SHP77 (cell line): Measurements from ENCODE around the gene LUC7L3.
"Not testable (repeated sequence)": the region's sequence is repeated elsewhere in the genome, so short reads cannot be mapped to it uniquely, and the experiment has no call there.

Source experiments
- DNase-seq, 2 experiments: peaks; one replicate each; lab custom pipeline; 2025; lab: John Stamatoyannopoulos, UW

The LUC7L3 gene

GRCh38 chr17:50708050-50709000 lies 11.1 kb upstream of the LUC7L3 start:
- DNase-seq: peak in 1 of 2 experiments; percentile 22

- not testable (repeated sequence) for DNase-seq
These were observed 10.3 kb upstream of the LUC7L3 start for GRCh38 chr17:50709053-50709452.

- DNase-seq: no peak
These were observed 9.4 kb upstream of the LUC7L3 start for GRCh38 chr17:50710025-50710424.

GRCh38 chr17:50710650-50711049 lies 8.8 kb upstream of the LUC7L3 start:
- DNase-seq: no peak

- no peak for DNase-seq
These were observed 6.8 kb upstream of the LUC7L3 start for GRCh38 chr17:50712641-50713040.

- DNase-seq: no peak
These were observed 3.9 kb upstream of the LUC7L3 start for GRCh38 chr17:50715471-50715870.

- no peak for DNase-seq
These were observed 756 bp downstream of the LUC7L3 start for GRCh38 chr17:50719924-50720794.

- no peak for DNase-seq
These were observed 2.0 kb downstream of the LUC7L3 start for GRCh38 chr17:50721194-50722010.

- no peak for DNase-seq
These were observed 3.3 kb downstream of the LUC7L3 start for GRCh38 chr17:50722746-50723145.

- not testable (repeated sequence) for DNase-seq
These were observed 5.2 kb downstream of the LUC7L3 start for GRCh38 chr17:50724622-50725021.

- no peak for DNase-seq
These were observed 6.6 kb downstream of the LUC7L3 start for GRCh38 chr17:50725769-50726655.

- DNase-seq: no peak
These were observed 8.7 kb downstream of the LUC7L3 start for GRCh38 chr17:50728112-50728429.

GRCh38 chr17:50728881-50729765 lies 9.7 kb downstream of the LUC7L3 start:
- no peak for DNase-seq

GRCh38 chr17:50731575-50732460 lies 12.4 kb downstream of the LUC7L3 start:
- no peak for DNase-seq

- DNase-seq: no peak
These were observed 15.9 kb downstream of the LUC7L3 start for GRCh38 chr17:50735287-50735686.

- no peak for DNase-seq
These were observed 17.8 kb downstream of the LUC7L3 start for GRCh38 chr17:50737118-50737698.

GRCh38 chr17:50739098-50739497 lies 19.7 kb downstream of the LUC7L3 start:
- DNase-seq: no peak

- no peak for DNase-seq
These were observed 26.2 kb downstream of the LUC7L3 start for GRCh38 chr17:50745631-50746030.

- DNase-seq: no peak
These were observed 29.8 kb downstream of the LUC7L3 start for GRCh38 chr17:50749245-50749644.
